GM19324 (cell line): ENCODE data around the gene POLR2C.
"Not testable (repeated sequence)": the region's sequence is repeated elsewhere in the genome, so short reads cannot be mapped to it uniquely, and the experiment has no call there.

ENCODE experiments used
- ATAC-seq: cut with Tn5 transposase; IDR thresholded peaks from one replicate; pipeline ENCODE4 v1.9.1; 2021; ENCODE audit warnings: mild to moderate bottlenecking, moderate library complexity; ENCODE audit not compliant: unreplicated experiment, low FRiP score

The POLR2C gene

DNA sequence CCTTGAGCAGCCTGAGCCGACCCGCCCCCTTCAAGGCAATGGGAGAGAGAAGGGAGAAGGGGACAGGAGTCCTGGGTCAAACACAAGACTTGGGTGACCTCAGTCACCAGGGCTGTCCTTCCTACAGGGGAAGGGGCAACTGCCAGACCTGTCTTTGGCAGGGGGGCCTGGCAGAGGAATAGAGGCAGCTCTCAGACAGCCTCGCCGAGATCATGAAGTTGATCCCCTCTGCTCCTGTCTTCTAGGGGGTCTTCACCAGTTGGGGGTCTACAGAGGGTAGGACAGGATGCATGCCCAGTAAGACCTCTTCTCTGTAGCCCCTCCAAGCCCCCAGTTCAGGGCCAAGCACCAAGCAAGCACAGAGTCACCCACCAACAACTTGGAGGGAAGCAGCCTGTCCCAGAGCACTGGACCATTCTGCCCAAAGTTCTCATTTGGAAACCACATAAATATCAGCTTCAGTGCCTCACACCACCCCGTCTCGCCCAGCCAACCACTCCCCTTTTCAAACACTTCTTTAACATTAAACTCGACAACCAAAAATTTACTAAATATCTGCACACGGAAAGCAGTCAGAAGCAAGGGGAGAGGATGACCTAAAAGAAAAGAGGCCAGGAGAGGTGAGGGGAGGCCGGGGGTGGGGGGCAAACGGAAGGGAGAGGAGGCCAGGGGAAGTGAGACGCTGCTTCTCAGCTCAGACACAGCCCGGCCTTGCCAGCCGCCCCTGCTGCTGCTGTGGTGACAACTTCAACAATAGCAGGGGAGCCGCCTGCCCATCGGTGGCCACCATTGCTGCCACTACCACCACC is 16.1 kb downstream of the POLR2C start:
- no peak for ATAC-seq

DNA sequence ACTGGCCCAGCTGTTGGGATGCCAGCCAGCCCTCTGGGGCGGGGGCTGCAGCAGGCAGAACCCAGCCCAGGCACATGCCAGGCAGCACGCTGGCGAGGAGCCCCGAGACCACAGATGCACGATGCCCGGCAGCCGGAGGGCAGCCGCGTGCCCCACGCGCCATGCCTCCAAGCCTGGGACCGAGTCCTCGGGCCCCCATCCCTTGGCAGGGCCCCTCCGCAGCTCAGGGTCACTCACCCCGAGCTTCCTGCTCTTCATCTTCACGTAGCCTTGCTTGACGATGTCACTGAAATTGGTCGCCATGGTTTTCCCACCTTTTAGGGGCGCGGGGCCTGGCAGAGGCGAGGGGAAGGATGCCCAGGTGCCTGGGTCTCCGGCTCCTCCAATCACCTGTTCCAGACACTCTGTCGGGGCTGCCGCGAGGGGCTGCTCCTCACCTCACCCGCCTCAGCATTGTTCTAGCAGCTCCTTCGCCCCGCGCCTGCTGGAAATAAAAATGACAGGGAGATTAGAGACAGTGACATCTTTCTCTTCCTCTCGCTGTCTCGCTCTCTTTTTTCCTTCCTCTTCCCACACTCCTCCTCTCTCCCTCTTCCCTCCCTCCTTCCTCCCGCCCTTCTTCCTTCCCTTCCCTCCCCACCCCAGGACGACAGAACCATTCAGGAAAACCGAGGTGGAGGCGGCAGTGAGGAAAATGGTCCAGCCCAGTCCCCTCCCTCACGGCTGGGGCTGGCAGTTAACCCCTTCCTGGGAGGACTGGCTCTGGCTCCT is 16.9 kb downstream of the POLR2C start:
- no peak for ATAC-seq

DNA sequence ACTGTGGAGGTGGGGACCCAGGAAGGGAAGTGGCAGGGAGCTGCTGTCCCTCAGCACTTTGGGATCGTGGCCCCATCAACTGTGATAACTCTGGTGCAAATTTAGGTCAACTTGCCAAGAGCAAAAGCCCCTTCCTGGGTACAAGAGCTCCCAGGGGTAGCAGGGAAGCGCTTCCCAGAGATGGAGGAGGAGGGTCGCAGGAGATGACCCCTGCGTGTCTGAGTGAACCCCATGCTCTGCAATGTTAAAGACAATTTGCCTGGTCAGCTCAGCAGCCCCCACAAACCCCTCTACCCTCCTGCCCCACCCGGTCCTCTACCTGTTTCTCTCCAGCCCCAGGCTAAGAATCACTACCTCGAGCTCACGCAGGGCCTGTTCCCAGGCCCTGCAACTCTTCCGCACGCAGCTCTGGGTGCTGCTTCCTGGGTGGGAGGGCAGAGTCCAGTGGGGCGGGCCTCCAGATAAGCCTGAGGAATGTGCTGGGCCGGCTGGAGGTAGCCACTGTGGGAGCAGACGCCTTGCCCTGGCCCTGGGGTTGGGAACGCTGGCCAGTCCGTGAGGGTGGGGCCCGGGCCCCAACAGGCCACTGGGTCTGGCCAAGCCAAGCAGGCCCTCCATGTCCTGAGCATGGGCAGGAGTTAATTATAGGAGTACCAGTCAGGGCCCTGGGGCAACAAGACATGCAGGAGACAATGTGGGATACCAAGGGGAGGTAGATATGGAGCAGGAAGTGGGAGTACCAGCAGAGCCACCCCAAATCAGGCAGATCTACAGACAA is 17.7 kb downstream of the POLR2C start:
- no peak for ATAC-seq

DNA sequence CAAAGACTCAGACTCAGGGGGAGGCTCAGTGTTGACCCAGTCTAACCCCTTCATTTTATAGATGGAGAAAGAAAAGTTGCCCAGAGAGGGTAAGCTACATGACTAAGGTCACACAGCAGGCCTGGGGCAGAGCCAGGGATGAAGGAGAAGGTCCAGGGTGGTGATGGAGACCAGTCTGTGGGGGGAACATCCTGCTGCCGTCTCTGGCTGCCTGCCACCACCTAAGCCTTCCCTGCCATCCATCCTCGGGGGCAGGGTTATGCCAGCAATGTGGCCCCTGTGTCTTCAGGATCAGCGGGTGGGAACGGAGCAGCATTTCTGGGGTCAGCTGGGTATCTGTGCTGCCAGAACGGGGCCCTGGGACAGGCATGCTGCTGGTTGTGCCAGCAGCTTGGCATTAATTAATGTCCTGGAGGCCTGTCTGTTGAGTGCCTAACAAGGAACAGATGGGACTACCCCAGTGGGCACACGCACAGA is 18.3 kb downstream of the POLR2C start:
- ATAC-seq, result no peak

DNA sequence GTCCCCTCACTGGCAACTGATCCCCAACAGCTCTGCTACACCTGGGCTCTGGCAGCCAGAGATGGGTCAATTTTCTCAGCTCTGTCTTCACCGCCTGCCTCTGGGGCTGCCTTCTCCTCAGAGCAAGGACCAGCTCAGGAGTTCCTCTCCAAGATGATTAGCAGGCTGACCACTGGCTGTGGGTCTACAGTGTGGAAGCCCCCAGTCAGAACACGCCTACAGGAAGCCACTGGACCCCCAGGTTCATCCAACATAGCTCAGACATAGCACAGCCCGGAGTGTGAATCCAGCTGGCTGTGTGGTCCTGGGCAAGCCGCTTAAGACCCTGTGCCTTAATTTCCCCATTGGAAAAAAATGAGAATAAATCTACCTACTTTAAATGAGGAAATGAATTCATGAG is 18.9 kb downstream of the POLR2C start:
- no peak for ATAC-seq

DNA sequence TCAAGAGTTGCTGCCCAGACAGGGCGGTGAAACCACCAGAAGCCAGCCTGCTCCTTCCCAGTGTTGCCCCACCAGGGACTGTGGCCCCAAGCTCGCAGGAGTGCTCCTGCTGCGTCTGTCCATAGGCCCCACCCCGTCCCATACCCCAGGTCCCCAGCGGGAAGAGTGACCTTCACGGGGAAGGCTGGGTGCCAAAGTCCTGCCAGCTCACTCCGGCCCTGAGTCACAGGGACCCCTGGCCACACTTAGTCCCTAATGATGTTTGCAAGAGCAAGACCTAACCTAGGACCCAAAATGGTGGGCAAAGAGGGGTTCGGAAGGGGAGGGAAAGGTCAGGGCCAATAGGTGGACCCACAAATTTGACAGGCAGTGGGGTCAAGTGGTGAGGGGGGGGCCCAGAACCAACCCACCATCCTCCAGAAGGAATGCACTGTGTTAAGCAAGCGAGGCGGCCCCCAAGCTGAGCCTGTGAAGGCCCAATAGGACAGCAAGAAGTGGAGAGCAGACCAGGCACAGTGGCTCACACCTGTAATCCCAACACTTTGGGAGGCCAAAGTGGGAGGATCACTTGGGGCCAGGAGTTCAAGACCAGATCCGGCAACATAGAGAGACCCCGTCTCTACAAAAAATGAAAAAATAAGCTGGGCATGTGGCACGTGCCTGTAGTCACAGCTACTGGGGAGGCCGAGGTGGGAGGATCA is 20.5 kb downstream of the POLR2C start:
- ATAC-seq, result no peak

DNA sequence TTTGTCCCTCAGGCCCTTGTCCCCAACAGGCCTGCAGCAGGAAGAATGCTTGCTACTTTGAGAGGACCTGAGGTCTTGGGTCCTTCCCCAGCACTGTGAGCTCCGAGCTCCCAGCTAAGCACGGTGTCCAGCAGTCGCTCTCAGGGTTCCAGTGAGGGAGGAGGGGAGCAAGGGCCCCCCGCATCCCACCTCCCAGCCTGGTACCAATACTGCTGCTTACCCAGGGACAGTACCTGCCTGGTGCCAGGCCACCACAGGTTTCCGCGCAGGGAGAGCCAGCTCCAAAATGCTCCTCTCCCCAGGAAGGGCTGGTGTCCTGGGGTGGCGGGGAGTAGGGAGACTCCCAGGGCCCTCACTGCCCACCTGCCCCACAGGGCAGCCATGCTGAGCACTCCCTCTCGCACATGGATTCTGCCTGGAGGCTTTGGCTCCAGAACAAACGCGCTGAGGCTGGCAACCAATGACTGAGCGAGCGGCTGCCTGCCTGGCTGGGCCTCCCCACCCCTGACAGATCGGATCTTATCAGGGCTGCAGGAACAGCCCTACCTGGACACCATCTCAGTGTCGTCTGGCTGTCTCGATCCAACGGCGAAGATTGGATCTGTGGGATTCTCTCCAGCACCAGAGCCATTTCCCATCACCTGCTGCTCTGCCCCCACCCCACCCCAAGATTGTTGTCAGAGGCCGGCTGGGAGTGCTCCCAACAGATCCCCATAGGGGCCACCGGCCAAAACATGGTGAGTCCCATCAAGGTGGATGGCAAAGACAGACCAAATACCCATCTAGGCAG is 21.4 kb downstream of the POLR2C start:
- ATAC-seq, result no peak

DNA sequence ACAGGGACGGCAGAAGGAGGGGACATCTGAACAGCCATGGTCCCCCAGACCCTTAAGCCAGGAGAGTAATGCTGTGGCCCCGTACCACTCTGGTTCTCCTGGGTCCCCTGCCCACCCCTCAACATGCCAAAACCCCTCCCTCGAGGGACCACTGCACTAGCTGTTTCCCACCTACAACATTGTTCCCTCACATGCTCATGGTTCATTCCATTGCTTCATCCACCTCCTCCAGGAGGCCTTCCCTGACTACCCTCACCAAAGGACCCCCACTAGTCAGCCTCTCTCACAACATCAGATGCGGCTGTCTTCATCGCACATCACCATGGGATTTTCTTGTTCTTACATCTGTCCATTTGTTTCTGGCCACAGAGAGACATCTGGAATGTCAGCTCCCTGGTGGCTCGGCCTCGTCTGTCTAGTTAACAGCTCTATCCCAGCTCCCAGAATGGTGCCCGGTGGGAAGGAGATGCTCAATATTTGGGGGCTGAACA is 22.1 kb downstream of the POLR2C start:
- ATAC-seq, result no peak

DNA sequence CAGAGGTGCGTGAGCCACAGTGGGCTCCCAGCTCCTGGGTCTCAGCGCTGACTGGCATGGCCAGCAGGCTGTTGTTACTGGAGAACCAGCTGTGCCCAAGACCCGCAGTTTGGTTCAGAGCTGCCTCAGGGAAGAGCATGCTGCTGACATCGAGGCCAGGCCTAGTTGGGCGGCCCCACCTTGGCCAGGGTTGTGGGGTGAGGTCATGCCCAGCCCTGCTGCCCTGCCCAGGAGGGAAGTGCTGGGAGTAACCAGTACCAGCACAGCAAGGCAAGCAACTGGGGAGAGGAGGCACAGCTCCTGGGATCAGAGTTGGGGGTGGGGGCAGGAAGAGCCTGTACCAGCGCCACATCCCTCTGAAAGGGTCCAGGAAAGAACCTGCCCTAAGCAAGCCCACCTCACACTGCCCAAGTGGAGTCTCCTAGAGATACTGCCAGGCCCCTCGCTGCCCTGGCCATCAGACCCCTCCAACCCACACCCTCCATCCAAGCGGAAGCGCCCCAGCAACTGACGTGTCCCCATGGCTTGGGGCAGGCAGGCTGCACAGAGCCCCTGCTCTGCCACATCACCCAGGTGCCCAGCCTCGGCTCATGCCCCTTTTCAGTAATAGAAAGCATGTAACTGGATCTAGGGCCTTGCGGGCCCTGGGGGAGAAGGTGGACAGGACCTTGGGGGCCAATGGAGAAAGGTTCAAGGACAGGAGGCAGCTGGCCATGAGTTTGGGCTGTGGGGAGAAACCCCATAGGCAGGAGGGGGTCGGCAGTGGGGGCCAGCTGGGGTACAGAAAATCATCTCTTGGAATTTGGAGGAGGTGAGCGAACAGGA is 22.8 kb downstream of the POLR2C start:
- no peak for ATAC-seq

DNA sequence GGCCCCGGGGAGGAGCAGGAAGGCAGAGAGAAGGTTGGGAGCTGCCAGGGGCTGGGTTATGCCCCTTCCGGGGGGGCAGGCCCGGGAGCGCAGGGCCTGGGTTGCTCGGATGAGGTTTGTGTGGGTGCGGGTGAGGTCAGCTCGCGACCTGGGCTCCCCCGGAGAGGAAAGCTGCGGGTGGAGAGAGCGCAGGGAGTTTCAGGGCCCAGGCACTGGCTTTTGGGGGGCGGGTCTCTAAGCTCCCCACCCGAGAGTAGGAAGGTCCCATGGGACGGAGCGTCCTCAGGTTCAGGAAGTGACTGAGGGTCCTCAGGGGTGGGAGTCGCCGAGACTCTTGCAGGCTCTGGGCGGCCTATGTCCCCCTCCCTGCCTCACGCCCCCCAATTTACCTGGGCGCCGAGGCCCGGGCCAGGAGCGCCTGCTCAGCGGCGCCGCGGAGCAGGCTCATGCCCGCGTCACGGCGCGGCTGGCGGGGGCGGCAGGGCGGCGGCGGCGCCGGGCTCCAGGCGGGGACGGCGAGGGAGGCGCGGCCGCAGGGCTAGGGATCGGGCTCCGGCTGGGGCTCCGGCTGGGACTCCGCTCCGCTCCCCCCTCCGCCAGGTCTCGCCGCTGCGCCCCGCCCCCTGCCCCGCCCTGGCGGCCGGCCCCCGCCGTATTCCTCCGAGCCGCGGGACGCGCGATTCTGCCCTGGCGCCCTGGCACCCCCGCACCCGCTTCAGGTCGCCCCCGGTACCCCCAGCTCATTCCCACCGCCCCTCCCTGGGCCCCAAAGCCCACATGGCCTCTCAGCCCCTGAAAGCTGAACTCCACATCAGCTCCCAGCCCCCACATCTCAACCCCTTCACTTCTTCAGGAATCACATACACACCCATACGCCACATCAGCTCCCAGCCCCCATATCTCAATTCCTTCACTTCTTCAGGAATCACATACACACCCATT is 23.7 kb downstream of the POLR2C start, which contains the start of gene DOK4:
Gene DOK4, minus strand, starts transcription at position 578 of the 942 bp plus-strand sequence. CDS start 6,986 bp downstream, outside the sequence.
- ATAC-seq, result peak; percentile 70

DNA sequence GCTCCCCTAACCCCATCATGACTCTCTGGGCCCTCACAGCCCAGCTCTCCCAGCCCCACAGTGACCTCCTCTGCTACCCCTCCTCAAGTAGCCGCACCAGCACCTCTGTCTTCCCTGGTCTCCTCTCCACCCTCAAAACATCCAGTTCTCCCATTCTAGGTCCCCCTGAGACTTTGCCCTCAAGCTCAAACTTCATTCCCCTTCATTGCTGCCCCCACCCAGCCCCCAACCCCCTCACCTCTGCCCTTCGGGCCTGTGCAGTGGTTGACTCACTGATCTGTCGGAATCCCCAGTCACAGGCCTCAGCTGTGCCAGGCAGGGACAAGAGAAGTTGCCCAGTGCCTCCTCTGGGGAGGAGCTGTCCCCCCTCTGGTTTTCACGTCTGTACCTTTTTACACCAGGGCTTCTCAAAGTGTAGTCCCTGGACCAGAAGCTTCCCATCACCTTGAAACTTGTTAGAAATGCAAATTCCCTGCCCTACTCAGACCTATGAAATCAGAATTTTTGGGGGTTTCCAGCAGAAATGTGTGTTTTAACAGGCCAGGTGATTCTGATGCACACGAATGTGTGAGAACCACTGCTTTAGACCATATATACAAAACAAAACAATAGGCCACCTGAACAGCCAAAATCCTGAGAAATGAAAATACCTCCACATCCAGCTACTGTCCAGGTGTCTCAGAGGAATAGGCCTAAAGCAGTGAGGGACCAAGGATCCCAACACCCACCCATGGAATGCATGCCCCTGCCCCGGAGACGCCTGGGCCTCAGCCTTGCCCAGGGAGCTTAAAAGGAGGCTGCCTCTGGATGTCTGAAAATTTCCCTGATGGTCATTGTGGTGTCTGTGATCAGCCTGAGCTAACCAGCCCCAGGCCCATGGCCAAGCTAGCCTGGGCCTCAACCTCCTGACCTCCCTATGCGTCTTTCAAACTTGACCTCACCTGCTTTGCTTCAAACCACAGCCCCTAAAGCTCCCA is 24.7 kb downstream of the POLR2C start:
- ATAC-seq, result no peak

DNA sequence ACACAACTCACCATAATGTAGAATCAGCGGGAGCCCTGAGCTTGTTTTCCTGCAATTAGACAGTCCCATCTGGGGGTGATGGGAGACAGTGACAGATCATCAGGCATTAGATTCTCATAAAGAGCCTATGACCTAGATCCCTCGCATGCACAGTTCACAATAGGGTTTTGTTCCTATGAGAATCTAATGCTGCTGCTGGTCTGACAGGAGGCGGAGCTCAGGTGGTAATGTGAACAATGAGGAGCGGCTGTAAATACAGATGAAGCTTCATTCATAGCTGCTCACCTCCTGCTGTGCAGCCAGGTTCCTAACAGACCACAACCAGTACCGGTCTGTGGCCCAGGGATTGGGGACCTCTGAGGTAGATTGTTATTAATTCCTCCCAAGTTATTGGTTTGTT is 26.8 kb downstream of the POLR2C start:
- no peak for ATAC-seq

DNA sequence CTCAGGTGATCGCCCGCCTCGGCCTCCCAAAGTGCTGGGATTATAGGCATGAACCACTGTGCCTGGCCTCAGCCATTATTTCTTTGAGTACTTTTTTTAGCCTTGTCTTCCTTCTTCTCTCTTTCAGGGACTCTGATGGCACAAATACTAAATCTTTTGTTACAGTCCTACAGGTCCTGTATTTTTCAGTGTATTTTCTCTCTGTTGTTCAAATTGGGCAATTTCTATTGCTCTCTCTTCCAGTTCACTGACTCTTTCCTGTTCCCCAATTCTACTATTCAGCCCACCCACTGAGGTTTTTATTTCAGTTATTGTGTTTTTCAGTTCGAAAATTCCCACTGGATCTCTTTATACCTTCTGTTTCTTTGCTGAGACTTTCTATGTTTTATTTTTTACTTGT is 31.3 kb downstream of the POLR2C start:
- no peak for ATAC-seq

DNA sequence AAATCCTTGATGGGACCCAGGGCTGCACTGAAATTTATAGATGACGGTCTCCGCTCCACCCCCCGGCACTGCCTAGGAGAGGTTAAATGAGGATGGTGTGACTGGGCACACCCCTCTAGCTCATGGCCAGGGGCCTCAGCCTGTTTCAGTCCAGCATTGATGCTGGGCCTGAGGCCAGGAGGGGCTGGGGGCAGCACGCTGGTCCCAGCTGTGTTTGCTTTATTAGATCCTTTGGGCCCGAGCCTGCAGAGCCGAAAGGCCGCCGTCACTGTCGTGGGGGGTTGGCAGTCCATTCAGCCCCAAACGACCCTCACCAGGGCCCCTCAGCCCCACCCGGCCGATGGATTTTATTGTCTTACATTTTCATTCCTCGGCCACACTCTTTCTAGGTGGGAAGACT is 34.6 kb downstream of the POLR2C start:
- ATAC-seq, result no peak

DNA sequence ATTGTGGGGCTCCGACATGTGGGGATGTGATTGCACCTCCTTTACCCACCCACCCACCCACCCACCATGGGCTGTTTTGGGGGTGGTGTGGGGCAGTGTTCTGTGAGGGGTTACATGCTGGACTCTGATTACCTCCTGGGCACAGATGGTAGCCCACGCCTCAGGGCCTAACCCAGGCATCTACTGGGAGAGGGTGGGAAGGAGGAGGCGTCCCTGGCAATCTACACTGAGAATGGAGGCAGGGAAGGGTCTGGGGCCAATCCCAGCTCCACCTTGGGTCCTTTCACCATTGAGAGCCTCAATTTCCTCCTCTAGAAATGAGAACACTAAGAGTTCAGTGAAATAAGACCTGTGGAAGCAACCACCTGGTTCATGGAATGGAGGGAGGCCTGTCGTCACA is 35.6 kb downstream of the POLR2C start:
- no peak for ATAC-seq

DNA sequence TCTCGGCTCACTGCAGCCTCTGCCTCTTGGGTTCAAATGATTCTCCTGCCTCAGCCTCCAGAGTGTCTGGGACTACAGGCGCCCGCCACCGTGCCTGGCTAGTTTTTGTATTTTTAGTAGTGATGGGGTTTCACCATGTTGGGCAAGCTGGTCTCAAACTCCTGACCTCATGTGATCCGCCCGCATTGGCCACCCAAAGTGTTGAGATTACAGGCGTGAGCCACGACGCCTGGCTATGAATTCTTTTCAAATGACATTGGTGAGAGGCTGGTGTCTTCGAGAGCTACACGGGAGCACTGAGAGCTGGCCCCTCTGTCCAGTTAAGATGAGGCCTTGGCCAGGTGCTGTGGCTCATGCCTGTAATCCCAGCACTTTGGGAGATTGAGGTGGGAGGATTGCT is 37.5 kb downstream of the POLR2C start:
- not testable (repeated sequence) for ATAC-seq
